Measurements from ENCODE around the gene NEU1.

Gene NEU1

GRCh38 chr6:31831350-31832215 is 31.0 kb downstream of the NEU1 start:
- Histone ChIP-seq H3K4me3 (ENCODE audit: low read depth, low read length) (no peak overlapping the region), H3K27ac (no peak overlapping the region), H3K9me3 (ENCODE audit: severe bottlenecking) (peaks cover 11% of the 10 kb centered on the region), H3K27me3 (ENCODE audit: insufficient read depth, low read depth, severe bottlenecking) (no peaks in the 10 kb centered on the region), H3K36me3 (peaks cover 18% of the 10 kb centered on the region)
- DNase-seq = no peak
- no peak for TF ChIP-seq CTCF (IDR thresholded peaks at IDR 0.05; ENCODE audit: low read depth, low read length)

DNA sequence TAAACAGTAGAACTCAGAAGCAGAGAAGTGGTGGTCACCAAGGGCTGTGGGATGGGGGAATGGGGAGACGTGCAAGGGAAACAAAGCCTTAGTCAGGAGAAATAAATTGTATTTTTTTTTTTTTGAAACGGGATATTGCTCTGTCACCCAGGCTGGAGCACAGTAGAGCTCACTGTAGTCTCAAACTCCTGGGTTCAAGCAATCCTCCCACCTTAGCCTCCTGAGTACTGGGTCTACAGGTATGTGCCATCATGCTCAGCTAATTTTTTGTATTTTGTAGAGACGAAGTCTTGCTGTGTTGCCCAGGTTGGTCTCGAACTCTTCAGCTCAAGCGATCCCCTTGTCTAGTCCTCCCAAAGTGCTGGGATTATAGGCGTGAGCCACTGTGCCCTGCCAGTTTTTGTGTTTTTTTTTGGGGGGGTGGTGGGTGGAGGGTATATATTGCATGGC is 31.7 kb downstream of the NEU1 start:
- Histone ChIP-seq H3K36me3 (peaks cover 11% of the 10 kb centered on the region), H3K9me3 (ENCODE audit: severe bottlenecking) (peaks cover 15% of the 10 kb centered on the region), H3K27me3 (ENCODE audit: insufficient read depth, low read depth, severe bottlenecking) (no peaks in the 10 kb centered on the region), H3K27ac (peak overlapping the region; percentile 64), H3K4me3 (ENCODE audit: low read depth, low read length) (no peak overlapping the region)
- TF ChIP-seq CTCF (IDR thresholded peaks at IDR 0.05; ENCODE audit: low read depth, low read length) = no peak
- DNase-seq = no peak

DNA sequence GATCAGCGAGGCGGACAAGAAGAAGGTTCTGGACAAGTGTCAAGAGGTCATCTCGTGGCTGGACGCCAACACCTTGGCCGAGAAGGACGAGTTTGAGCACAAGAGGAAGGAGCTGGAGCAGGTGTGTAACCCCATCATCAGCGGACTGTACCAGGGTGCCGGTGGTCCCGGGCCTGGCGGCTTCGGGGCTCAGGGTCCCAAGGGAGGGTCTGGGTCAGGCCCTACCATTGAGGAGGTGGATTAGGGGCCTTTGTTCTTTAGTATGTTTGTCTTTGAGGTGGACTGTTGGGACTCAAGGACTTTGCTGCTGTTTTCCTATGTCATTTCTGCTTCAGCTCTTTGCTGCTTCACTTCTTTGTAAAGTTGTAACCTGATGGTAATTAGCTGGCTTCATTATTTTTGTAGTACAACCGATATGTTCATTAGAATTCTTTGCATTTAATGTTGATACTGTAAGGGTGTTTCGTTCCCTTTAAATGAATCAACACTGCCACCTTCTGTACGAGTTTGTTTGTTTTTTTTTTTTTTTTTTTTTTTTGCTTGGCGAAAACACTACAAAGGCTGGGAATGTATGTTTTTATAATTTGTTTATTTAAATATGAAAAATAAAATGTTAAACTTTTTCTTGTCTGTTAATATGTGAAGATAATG is 32.9 kb downstream of the NEU1 start:
- Histone ChIP-seq H3K27ac (peak overlapping the region; percentile 64), H3K36me3 (peaks cover under 1% of the 10 kb centered on the region), H3K27me3 (ENCODE audit: insufficient read depth, low read depth, severe bottlenecking) (no peaks in the 10 kb centered on the region), H3K9me3 (ENCODE audit: severe bottlenecking) (peaks cover 15% of the 10 kb centered on the region), H3K4me3 (ENCODE audit: low read depth, low read length) (peak overlapping the region; percentile 39)
- DNase-seq = no peak
- TF ChIP-seq CTCF (IDR thresholded peaks at IDR 0.05; ENCODE audit: low read depth, low read length) = 0 out of 2 replicates have a peak, but pooled peaks have one; percentile 30

DNA sequence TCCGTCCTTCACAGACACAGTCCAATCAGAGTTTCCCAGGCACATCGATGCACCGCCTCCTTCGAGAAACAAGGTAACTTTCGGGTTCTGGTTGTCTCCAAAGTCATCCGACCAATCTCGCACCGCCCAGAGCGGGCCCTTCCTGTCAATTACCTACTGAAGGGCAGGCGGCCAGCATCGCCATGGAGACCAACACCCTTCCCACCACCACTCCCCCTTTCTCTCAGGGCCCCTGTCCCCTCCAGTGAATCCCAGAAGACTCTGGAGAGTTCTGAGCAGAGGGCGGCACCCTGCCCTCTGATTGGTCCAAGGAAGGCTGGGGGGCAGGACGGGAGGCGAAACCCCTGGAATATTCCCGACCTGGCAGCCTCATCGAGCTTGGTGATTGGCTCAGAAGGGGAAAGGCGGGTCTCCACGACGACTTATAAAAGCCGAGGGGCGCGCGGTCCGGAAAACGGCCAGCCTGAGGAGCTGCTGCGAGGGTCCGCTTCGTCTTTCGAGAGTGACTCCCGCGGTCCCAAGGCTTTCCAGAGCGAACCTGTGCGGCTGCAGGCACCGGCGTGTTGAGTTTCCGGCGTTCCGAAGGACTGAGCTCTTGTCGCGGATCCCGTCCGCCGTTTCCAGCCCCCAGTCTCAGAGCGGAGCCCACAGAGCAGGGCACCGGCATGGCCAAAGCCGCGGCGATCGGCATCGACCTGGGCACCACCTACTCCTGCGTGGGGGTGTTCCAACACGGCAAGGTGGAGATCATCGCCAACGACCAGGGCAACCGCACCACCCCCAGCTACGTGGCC is 35.1 kb downstream of the NEU1 start, which contains the start of gene HSPA1B:
Gene HSPA1B, plus strand, starts transcription at position 453 of the 794 bp plus-strand sequence. Its CDS starts 213 bp downstream, at position 666.
- no peak for TF ChIP-seq CTCF (IDR thresholded peaks at IDR 0.05; ENCODE audit: low read depth, low read length)
- DNase-seq = no peak
- no peak within 1 kb of the TSS for H3K27ac ChIP-seq
- H3K36me3 ChIP-seq = no peaks in the 10 kb centered on the region
- H3K9me3 ChIP-seq (ENCODE audit: severe bottlenecking) = peaks cover 13% of the 10 kb centered on the region
- no peaks in the 10 kb centered on the region for H3K27me3 ChIP-seq (ENCODE audit: insufficient read depth, low read depth, severe bottlenecking)
- no peak within 1 kb of the TSS for H3K4me3 ChIP-seq (ENCODE audit: low read depth, low read length)

DNA sequence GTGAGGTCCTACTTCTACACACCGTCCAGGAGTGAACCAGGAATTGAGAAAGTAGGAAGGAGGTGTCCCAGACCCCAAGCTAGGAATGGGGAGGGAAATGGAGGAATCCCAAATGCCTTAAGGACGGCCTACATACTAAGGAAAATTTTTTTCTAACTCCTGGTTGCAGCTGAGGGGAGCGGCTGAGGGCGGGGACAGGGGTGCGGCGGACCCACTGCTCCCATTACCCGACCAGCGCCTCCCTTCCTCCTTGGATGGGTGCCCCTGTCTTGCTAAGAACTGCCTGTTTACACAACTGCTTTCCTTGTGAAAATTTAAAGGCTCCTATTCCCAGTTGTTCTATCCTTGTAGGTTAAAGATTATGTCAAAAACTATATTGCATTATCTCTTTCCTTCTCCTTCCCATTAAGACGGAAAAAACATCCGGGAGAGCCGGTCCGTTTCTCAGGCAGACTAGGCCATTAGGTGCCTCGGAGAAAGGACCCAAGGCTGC is 35.8 kb downstream of the NEU1 start:
- TF ChIP-seq CTCF (IDR thresholded peaks at IDR 0.05; ENCODE audit: low read depth, low read length) = no peak
- no peak overlapping the region for H3K27ac ChIP-seq
- H3K27me3 ChIP-seq (ENCODE audit: insufficient read depth, low read depth, severe bottlenecking) = no peaks in the 10 kb centered on the region
- H3K36me3 ChIP-seq = no peaks in the 10 kb centered on the region
- no peak for DNase-seq
- peaks cover 13% of the 10 kb centered on the region for H3K9me3 ChIP-seq (ENCODE audit: severe bottlenecking)
- H3K4me3 ChIP-seq (ENCODE audit: low read depth, low read length) = no peak overlapping the region
